CD14-positive monocyte (primary cell): ENCODE results near the gene CAPN3. TPM values are rescaled to one million over a fixed set of nuclear protein-coding genes. Genes with fewer than 3 reads are reported as not detected.
A peak's percentile ranks its signal among the peaks of the same experiment; 100 is the strongest.

Experiments used
- DNase-seq, 3 donors: peaks; one replicate each; pipeline ENCODE4 v3.0.0-alpha.2; 2011 to 2022
- H2AFZ ChIP-seq: 2 replicates; pipeline ENCODE4 v1.6.0; 2012; ENCODE audit warnings: mild to moderate bottlenecking, low read depth, low read length, inconsistent platforms; ENCODE audit not compliant: insufficient read depth, poor library complexity, severe bottlenecking
- H3K27ac ChIP-seq, 2 donors: 1 replicate in 1 of 2; 2 replicates in 1 of 2; pipeline ENCODE4 v1.5.1; 2012 to 2013; ENCODE audit warnings: low read length in 2 of 2, control low read depth in 1 of 2, inconsistent platforms in 1 of 2, low read depth in 1 of 2, mild to moderate bottlenecking in 1 of 2
- H3K27me3 ChIP-seq, 2 donors: one replicate each; pipeline versions ENCODE4 v1.6.0 to v1.6.1; 2011 to 2013; ENCODE audit warnings: low read length in 2 of 2; ENCODE audit not compliant: control insufficient read depth in 2 of 2, insufficient read depth in 2 of 2
- H3K36me3 ChIP-seq, 2 donors: replicated peaks in 1 of 2; 1 replicate in 1 of 2; 2 replicates in 1 of 2; pipeline versions ENCODE4 v1.5.1 to v1.6.1; 2012 to 2013; ENCODE audit warnings: low read length in 2 of 2, control low read depth in 1 of 2, inconsistent platforms in 1 of 2, mild to moderate bottlenecking in 1 of 2; ENCODE audit not compliant: insufficient read depth in 2 of 2, control insufficient read depth in 1 of 2
- H3K4me1 ChIP-seq, 2 donors: 1 replicate in 1 of 2; 2 replicates in 1 of 2; pipeline versions ENCODE4 v1.5.1 to v1.6.1; 2012 to 2013; ENCODE audit warnings: low read length in 2 of 2, control low read depth in 1 of 2, inconsistent platforms in 1 of 2, mild to moderate bottlenecking in 1 of 2, moderate library complexity in 1 of 2; ENCODE audit not compliant: insufficient read depth in 2 of 2, control insufficient read depth in 1 of 2
- H3K4me2 ChIP-seq: replicated peaks from 2 replicates; pipeline ENCODE3; 2012; ENCODE audit warnings: low read length, moderate library complexity, mild to moderate bottlenecking; ENCODE audit not compliant: poor library complexity, severe bottlenecking; ENCODE audit errors: extremely low read depth
- H3K4me3 ChIP-seq, 3 experiments: fragments of 200-600 bp in 1 of 3; sonication (generic) in 1 of 3; replicated peaks in 1 of 3; 1 replicate in 2 of 3; 2 replicates in 1 of 3; pipeline ENCODE4 v1.5.1; 2011 to 2013; ENCODE audit warnings: low read length in 3 of 3, mild to moderate bottlenecking in 3 of 3, control low read depth in 2 of 3, low read depth in 2 of 3, inconsistent platforms in 1 of 3, moderate library complexity in 1 of 3
- H3K79me2 ChIP-seq: 2 replicates; pipeline ENCODE4 v1.6.0; 2012; ENCODE audit warnings: mild to moderate bottlenecking, control low read depth, inconsistent platforms, low read length, moderate library complexity; ENCODE audit not compliant: insufficient read depth
- H3K9ac ChIP-seq: 2 replicates; pipeline ENCODE4 v1.6.0; 2017; ENCODE audit warnings: low read length, mild to moderate bottlenecking; ENCODE audit not compliant: insufficient read depth, poor library complexity, severe bottlenecking
- H3K9me3 ChIP-seq, 2 donors: replicated peaks in 1 of 2; 1 replicate in 1 of 2; 2 replicates in 1 of 2; pipeline versions ENCODE4 v1.5.1 to v1.6.1; 2012 to 2013; ENCODE audit warnings: low read length in 2 of 2, control low read depth in 1 of 2; ENCODE audit not compliant: control insufficient read depth in 1 of 2, insufficient read depth in 1 of 2
- H4K20me1 ChIP-seq: 2 replicates; pipeline ENCODE4 v1.6.0; 2012; ENCODE audit warnings: mild to moderate bottlenecking, low read length, control low read depth, moderate library complexity; ENCODE audit not compliant: insufficient read depth
- H3K27ac Mint-ChIP-seq, 7 donors: one replicate each; pipeline ENCODE4 v1.8.0; 2020; ENCODE audit warnings: mild to moderate bottlenecking in 7 of 7, mixed read lengths in 7 of 7, moderate library complexity in 6 of 7, inconsistent platforms in 2 of 7
- H3K27me3 Mint-ChIP-seq, 3 donors: one replicate each; pipeline ENCODE4 v1.8.0; 2021 to 2022; ENCODE audit warnings: low read depth in 3 of 3, mild to moderate bottlenecking in 3 of 3, mixed read lengths in 3 of 3, moderate library complexity in 3 of 3, inconsistent platforms in 1 of 3
- H3K36me3 Mint-ChIP-seq, 2 donors: one replicate each; pipeline ENCODE4 v1.8.0; 2020; ENCODE audit warnings: mixed read lengths in 2 of 2, inconsistent platforms in 1 of 2, mild to moderate bottlenecking in 1 of 2
- H3K4me1 Mint-ChIP-seq: one replicate; pipeline ENCODE4 v1.8.0; 2020; ENCODE audit warnings: mild to moderate bottlenecking, mixed read lengths
- H3K4me3 Mint-ChIP-seq, 2 donors: one replicate each; pipeline ENCODE4 v1.8.0; 2020; ENCODE audit warnings: mild to moderate bottlenecking in 2 of 2, mixed read lengths in 2 of 2, moderate library complexity in 1 of 2
- H3K9me3 Mint-ChIP-seq, 7 donors: one replicate each; pipeline ENCODE4 v1.8.0; 2020 to 2022; ENCODE audit warnings: mixed read lengths in 7 of 7, mild to moderate bottlenecking in 6 of 7, moderate library complexity in 6 of 7, inconsistent platforms in 2 of 7
- CTCF ChIP-seq: fragments of 200-600 bp; IDR thresholded peaks from one replicate; pipeline ENCODE4 v1.8.0; 2022; ENCODE audit warnings: antibody characterized with exemption, mild to moderate bottlenecking
- WGBS: methylation state at CpG from one replicate; pipeline ENCODE4 v1.1.5; 2013; ENCODE audit warnings: missing lambda C conversion rate; ENCODE audit not compliant: insufficient coverage; 5-methylcytosine and 5-hydroxymethylcytosine counted together
- intact Hi-C, 2 donors: fragments of 100-400 bp; cut with micrococcal nuclease; formaldehyde crosslinking; loops; one replicate each; pipeline versions ENCODE4 v1.15.0 to v1.15.1; 2023
- polyA plus RNA-seq, 3 donors: library from polyadenylated mRNA; depleted of rRNA in 1 of 3; unstranded in 2 of 3; stranded (reverse) in 1 of 3; fragments of 300-500 nt in 2 of 3; fragments of >200 nt in 1 of 3; fragmentation: Illumina TruSeq in 2 of 3; gene quantifications; 1 replicate in 2 of 3; 2 replicates in 1 of 3; pipeline ENCODE4 v1.2.3, GENCODE V29; 2012 to 2021

CAPN3 gene
- polyA plus RNA-seq, 3 donors = 2.9 to 76.5 (median 3.6) TPM

- no peak for TF ChIP-seq CTCF
- Histone ChIP-seq H3K4me3 (no peak overlapping the region), H3K4me1 (peaks cover 8 to 14% of the 10 kb centered on the region in 2 donors), H3K9me3 (no peaks in the 10 kb centered on the region), H4K20me1 (peaks cover 7% of the 10 kb centered on the region), H3K27me3 (no peaks in the 10 kb centered on the region), H3K36me3 (peaks cover 45 to 75% of the 10 kb centered on the region in 2 donors), H2AFZ (no peak overlapping the region), H3K27ac (peak overlapping the region in 1 of 2 donors; percentile 61), H3K79me2 (no peaks in the 10 kb centered on the region), H3K4me2 (no peak overlapping the region), H3K9ac (no peak overlapping the region)
- no peak for DNase-seq
- H3K36me3 Mint-ChIP-seq = peaks cover 54 to 65% of the 10 kb centered on the region in 2 donors
- H3K9me3 Mint-ChIP-seq = no peaks in the 10 kb centered on the region
- peaks cover 0 to 1% (median under 1%) of the 10 kb centered on the region in 3 donors for H3K27me3 Mint-ChIP-seq
- 95% methylated on average over 6 of the region's 7 CpGs for WGBS
- no peak overlapping the region for H3K4me3 Mint-ChIP-seq
- peaks cover 20% of the 10 kb centered on the region for H3K4me1 Mint-ChIP-seq
- H3K27ac Mint-ChIP-seq = peak overlapping the region in 2 of 7 donors; percentile 34 to 36
- intact Hi-C loops = no loop called here
Measured at GRCh38 chr15:42403389-42403788, 44.1 kb downstream of the CAPN3 start.

- Mint-ChIP-seq H3K4me3 (no peak overlapping the region), H3K27ac (peak overlapping the region in 1 of 7 donors; percentile 37), H3K27me3 (peaks cover 0 to 2% (median 1%) of the 10 kb centered on the region in 3 donors), H3K9me3 (no peaks in the 10 kb centered on the region), H3K4me1 (peaks cover 20% of the 10 kb centered on the region), H3K36me3 (peaks cover 47 to 59% of the 10 kb centered on the region in 2 donors)
- Histone ChIP-seq H3K9me3 (no peaks in the 10 kb centered on the region), H2AFZ (no peak overlapping the region), H3K27me3 (no peaks in the 10 kb centered on the region), H3K36me3 (peaks cover 34 to 74% of the 10 kb centered on the region in 2 donors), H3K27ac (no peak overlapping the region), H3K9ac (no peak overlapping the region), H3K79me2 (no peaks in the 10 kb centered on the region), H3K4me1 (peaks cover 8 to 14% of the 10 kb centered on the region in 2 donors), H3K4me2 (no peak overlapping the region), H4K20me1 (peaks cover 19% of the 10 kb centered on the region), H3K4me3 (no peak overlapping the region)
- no peak for TF ChIP-seq CTCF
- WGBS = 94% methylated on average over 11 of the region's 12 CpGs
- intact Hi-C loops = no loop called here
- no peak for DNase-seq
Measured at GRCh38 chr15:42404461-42405235, 45.3 kb downstream of the CAPN3 start.
